GM06990 (cell line): ENCODE data around the gene FBXO46.
"Not testable (repeated sequence)": the region's sequence is repeated elsewhere in the genome, so short reads cannot be mapped to it uniquely, and the experiment has no call there.

Experiments used
- DNase-seq: peaks from one replicate; pipeline ENCODE4 v3.0.0-alpha.2; 2011; ENCODE audit not compliant: insufficient read length; ENCODE audit errors: extremely low read depth
- H3K27me3 ChIP-seq: replicated peaks from 2 replicates; pipeline ENCODE4 v1.6.0; 2011; ENCODE audit warnings: low read length; ENCODE audit not compliant: control insufficient read depth, insufficient read depth
- H3K36me3 ChIP-seq: 2 replicates; pipeline ENCODE4 v1.5.1; 2011; ENCODE audit warnings: low read length; ENCODE audit not compliant: control insufficient read depth, insufficient read depth
- H3K4me3 ChIP-seq: replicated peaks from 2 replicates; pipeline ENCODE4 v1.5.1; 2011; ENCODE audit warnings: low read depth, mild to moderate bottlenecking, control low read depth, low read length
- TF ChIP-seq, protein P1 (sequence below): IDR thresholded peaks from 2 replicates; pipeline ENCODE4 v1.5.1; 2011; ENCODE audit warnings: low read length, control low read depth, mild to moderate bottlenecking, inconsistent platforms; ENCODE audit not compliant: insufficient read depth, poor library complexity, severe bottlenecking

FBXO46 gene

DNA sequence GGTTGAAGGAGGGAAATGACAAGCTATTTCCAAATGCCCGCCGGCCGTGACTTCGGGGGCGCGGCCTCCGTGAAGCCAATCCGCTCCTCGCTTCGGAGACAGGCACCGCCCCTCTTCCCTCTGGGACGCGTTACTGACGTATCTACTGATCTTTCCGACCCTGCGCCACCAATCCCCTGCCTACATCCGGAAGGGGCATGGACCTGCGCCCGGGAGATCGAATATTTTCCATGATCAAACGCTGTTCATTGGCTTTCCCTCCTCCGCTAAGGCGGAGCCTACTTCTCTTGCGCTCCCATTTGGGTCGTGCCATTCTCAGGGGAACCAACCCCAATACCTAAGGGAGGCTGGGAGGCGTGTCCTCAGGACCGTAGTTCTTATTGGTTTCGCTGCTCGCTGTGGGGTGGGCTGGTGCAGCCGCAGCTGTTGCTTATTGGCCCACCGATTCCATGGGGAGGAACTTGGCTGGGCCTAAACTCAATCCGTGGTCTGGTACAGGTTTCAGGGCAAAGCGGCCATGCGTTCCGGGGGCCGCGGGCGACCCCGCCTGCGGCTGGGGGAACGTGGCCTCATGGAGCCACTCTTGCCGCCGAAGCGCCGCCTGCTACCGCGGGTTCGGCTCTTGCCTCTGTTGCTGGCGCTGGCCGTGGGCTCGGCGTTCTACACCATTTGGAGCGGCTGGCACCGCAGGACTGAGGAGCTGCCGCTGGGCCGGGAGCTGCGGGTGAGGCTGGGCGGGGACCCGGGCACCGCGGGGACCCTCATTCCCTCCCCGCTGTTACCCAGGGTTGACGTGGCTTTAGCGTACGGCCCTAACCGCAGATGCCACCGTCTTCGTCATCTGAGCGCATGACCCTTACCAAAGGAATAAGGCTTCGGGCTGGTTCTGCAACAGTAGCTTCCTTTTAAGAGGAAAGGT is 38.2 kb downstream of the FBXO46 start, which contains the start of gene QPCTL:
TSS of gene QPCTL (plus strand) at position 480 of the 919 bp plus-strand sequence. CDS start at position 518, 38 bp downstream.
- H3K4me3 ChIP-seq: peak within 1 kb of the TSS; percentile 75
- H3K27me3 ChIP-seq: no peaks in the 10 kb centered on the region
- DNase-seq: peak; percentile 96
- TF ChIP-seq, protein P1, sequence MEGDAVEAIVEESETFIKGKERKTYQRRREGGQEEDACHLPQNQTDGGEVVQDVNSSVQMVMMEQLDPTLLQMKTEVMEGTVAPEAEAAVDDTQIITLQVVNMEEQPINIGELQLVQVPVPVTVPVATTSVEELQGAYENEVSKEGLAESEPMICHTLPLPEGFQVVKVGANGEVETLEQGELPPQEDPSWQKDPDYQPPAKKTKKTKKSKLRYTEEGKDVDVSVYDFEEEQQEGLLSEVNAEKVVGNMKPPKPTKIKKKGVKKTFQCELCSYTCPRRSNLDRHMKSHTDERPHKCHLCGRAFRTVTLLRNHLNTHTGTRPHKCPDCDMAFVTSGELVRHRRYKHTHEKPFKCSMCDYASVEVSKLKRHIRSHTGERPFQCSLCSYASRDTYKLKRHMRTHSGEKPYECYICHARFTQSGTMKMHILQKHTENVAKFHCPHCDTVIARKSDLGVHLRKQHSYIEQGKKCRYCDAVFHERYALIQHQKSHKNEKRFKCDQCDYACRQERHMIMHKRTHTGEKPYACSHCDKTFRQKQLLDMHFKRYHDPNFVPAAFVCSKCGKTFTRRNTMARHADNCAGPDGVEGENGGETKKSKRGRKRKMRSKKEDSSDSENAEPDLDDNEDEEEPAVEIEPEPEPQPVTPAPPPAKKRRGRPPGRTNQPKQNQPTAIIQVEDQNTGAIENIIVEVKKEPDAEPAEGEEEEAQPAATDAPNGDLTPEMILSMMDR: no peak
- peaks cover 17% of the 10 kb centered on the region for H3K36me3 ChIP-seq

DNA sequence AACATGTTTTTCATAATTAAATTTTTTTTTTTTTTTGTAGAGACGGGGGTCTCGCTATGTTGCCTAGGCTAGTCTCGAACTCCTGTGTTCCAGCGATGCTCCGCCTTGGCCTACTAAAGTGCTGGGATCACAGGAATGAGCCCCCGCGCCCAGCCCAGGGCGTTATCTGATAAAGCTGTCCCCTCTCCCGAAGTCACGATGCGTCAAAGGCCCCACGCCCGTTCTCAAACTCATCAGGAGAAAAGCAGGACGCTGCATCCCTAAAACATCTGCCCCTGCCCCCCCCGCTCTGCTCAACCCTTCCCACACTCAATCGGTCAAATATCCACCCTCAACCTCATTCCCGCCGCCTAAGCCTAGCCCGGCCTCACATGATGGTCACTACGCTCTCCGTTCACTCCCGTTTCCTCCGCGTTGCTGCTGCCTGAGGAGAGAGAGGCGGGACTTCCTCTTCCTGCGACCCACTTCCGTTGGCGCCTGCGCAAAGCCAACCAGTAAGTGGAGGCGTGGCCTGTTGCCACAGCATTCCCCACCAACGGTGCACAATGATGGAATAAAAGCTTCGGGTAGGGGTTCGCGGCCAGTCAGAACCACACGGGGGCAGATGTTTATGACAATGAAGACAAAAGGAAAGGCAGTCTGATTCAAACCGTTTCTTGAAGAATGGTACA is 39.0 kb downstream of the FBXO46 start, which contains the start of gene SNRPD2:
TSS of gene SNRPD2 (minus strand) at position 438 of the 671 bp plus-strand sequence. CDS start at position 373, 65 bp downstream.
- TF ChIP-seq, protein P1: no peak
- Histone ChIP-seq H3K4me3 (peak within 1 kb of the TSS; percentile 75), H3K27me3 (no peaks in the 10 kb centered on the region), H3K36me3 (peaks cover 21% of the 10 kb centered on the region)
- DNase-seq: no peak

DNA sequence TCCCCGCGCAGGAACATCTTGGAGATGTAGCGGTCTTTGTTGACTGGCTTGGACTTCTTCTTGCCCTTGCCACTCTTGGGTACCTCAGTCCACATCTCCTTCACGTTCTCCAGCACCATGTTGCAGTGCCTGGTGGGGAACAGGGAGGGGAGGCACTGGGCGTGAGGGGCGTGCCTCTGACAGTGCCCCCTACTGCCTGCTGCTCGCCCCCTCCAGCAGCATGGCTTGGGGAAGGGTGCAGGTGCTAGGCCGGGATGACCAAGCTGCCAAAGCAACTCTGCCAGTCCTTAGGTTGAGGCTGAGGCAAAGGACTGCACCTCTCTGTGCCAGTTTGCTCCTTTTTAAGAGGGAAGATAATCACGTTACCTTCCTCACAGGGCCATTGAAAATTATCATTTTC is 43.1 kb downstream of the FBXO46 start:
- no peaks in the 10 kb centered on the region for H3K27me3 ChIP-seq
- peaks cover 28% of the 10 kb centered on the region for H3K36me3 ChIP-seq
- no peak overlapping the region for H3K4me3 ChIP-seq
- TF ChIP-seq, protein P1: no peak
- DNase-seq: no peak

DNA sequence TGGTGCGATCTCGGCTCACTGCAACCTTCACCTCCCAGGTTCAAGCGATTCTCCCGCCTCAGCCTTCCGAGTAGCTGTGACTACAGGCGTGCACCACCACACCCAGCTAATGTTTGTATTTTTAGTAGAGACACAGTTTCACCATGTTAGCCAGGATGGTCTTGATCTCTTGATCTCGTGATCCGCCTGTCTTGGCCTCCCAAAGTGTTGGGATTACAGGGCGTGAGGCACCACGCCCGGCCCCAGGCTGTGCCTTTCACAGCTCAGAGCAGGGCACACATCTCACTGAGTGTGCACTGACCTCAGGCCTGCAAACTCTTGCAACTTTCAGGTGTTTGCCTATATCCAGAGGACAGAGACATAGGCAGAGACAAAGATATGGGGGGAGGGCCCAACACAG is 45.7 kb downstream of the FBXO46 start:
- DNase-seq, H3K27me3 ChIP-seq: not testable (repeated sequence)

DNA sequence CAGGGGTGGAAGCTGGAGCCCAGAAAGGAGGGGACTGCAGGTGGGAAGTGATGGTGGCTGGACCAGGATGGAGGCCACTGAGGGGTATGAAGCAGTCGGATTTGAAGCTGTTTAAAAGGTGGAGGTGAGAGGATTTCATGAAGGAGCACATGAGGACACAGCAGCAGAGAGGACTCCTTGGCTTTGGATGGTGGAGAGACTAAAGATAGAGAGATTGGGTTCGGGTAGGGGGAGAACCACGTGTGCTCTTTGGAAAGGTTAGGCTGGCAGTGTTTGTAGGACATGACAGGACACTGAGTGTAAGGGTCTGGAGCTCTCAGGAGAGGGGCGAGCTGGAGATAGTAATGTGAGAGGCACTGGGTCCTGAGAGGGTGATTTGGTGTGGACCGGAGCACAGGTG is 47.8 kb downstream of the FBXO46 start:
- no peak for DNase-seq
- H3K27me3 ChIP-seq: no peaks in the 10 kb centered on the region
- TF ChIP-seq, protein P1: no peak

More for the DNA sequence above, 45.7 kb downstream of the FBXO46 start:
- not testable (repeated sequence) for H3K4me3 ChIP-seq
- H3K36me3 ChIP-seq: peaks cover 28% of the 10 kb centered on the region

DNA sequence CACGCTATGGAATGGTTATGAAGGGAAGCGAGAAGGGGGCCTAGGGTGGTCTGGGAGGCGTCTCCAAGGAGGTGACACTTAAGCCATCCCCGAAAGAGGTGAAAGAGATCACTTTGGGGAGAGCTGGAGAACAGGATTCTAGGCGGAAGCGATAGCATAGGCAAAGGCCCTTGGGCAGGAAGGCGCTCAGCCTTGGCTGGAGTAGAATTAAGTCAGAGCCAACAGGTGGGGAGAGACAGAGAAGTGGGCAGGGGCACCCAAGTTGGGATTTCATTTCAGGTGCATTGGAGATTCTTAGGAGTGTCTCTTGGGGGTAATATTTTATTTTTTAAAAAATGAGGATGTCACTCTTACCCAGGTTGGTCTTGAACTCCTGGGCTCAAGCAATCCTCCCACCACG is 48.6 kb downstream of the FBXO46 start:
- no peak for DNase-seq
- TF ChIP-seq, protein P1: no peak
- Histone ChIP-seq H3K27me3 (no peaks in the 10 kb centered on the region), H3K36me3 (peaks cover 18% of the 10 kb centered on the region), H3K4me3 (no peak overlapping the region)

More for the DNA sequence above, 47.8 kb downstream of the FBXO46 start:
- H3K4me3 ChIP-seq: no peak overlapping the region
- peaks cover 26% of the 10 kb centered on the region for H3K36me3 ChIP-seq
